GM18502 (cell line): ENCODE results near the gene U2AF2.
A peak's percentile ranks its signal among the peaks of the same experiment; 100 is the strongest.

Experiments
- ATAC-seq: cut with Tn5 transposase; IDR thresholded peaks from one replicate; pipeline ENCODE4 v1.9.1; 2021; ENCODE audit warnings: mild to moderate bottlenecking; ENCODE audit not compliant: unreplicated experiment, poor library complexity

The U2AF2 gene

DNA sequence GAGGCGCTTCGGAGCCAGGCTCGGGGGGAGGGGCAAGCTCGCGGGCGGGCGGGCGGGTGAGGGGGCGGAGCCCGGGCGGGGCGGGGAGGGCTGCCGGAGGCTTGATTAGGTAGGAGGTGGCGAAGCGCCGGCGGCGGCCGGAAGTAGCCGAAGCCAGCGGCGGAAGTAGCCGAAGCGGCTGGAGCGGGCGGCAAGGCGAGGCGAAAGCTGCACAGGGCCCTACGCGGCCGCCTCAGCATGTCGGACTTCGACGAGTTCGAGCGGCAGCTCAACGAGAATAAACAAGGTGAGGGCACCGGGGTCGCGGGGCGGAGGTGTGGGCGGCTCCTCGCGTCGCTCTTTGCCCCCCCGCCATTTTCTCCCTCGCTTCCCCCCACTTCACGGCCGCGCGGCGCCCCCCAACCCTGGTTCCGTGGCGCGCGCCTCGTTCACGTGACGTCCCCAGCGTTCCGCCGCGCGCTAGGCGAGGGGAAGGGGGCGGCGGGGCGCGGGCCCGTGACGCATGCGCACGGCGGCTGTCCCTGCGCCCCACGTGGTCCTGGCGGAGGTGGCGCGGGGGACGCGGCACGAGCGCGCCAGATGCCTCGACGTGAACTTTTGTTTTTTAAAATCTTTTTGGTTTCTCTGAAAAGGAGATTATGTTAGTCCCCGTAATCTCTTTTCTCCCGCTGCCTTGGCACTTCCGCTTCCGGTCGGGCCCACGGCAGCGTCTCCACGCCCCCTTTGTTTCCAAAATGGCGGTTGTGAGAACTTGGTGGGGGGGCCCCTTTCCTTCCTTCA lies at the start of gene U2AF2:
Gene U2AF2 (plus strand): TSS at position 168 of the 780 bp plus-strand sequence. CDS start 70 bp downstream, at position 238.
- ATAC-seq: peak; percentile 42

DNA sequence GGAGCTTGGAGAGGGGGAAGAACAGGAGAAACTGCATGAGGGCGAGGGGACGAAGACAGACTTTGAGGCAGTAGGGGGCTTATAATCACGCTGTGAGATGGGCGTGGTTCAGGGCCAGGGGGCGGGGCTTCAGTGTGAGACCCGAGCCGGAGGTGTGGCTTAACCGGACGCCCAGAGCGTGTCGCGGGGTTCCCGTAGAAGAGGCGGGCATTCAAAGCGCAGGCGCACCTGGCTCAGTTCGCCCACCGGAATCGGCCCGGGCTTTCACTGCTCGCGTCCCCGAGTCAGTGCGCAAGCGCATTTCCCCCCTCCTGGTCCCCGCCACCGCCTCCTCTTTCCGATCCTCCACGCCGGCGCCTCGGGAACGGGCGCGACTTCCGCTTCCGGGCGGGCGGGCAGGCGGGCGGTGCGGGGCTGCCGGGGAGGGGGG lies 49.6 kb upstream of the U2AF2 start:
- ATAC-seq: peak; percentile 69

DNA sequence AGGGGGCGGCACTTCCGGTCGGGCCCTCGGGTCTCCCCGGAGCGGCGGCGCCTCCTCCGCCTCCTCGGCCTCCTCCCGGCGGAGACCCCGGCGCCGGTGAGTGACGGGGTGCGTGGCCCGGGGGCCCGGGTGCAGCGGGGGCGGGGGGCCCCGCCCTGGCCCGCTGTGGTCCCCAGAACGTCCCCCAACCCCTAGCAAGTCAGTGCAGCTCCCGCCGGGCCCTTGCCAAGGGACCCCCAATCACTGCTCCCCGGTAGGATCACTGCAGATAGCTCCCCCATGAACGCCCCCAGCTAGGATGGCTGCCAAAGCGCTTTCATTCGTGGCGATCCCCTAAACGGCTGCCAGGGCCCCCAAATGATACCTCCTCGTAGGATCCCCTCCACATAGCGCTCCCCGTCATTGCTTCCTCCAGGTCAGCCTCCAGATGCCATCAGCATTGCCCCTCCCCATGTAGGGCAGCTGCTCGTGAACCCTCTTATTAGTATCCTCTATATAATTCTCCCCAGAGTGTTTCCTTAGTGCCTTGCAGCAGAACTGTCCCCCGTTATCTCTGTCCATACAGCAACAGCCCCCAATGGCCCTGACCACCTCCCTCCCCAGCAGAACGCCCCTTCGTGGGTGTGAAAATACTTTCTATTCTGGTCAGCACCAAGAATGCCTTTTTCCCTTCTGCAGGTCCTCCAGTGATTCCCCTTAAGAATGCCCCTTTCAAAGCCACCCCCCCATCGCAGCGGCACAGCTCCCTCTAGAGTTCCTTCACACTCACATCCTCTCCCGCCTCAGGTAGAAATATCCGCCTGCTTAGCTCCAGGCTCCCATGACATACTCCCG lies 49.0 kb upstream of the U2AF2 start, which contains the start of gene ZNF865:
Gene ZNF865 (plus strand): TSS at position 11 of the 834 bp plus-strand sequence. CDS start 7,972 bp downstream, outside the sequence.
- ATAC-seq: peak; percentile 30

DNA sequence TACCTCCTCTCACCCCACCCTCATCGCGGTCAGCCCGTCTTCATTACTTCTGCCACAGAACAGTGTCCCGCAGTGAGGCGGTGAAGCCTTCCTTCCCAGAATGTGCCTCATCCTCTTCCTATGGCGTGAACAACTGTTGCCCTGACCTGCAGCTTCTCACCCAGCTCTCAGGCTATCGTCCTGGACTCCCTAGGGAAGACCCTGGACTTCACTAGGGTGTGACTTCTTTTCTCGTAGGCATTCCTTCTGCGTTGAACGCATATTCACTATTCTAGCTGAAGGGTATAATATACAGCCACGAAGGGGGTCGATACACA lies 48.4 kb upstream of the U2AF2 start:
- ATAC-seq: no peak

DNA sequence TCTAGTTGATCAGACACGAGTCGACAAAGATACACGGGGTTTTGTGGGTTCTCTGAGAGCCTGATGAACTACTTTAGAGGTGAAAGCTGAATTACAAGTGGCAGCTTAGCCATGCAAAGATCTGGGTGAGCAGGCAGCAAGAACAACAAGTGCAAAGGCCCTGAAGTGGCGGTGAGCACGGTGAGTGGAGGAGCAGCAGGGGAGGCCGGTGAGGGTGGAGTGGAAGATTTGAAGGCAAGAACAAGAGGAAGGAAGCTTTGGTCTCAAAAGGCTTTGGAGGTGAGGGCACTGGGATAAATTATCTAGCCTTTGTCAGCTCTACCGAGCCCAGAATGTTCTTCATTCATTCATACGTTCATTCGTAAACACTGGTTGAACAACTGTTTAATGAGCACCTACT lies 48.0 kb upstream of the U2AF2 start:
- ATAC-seq: no peak

DNA sequence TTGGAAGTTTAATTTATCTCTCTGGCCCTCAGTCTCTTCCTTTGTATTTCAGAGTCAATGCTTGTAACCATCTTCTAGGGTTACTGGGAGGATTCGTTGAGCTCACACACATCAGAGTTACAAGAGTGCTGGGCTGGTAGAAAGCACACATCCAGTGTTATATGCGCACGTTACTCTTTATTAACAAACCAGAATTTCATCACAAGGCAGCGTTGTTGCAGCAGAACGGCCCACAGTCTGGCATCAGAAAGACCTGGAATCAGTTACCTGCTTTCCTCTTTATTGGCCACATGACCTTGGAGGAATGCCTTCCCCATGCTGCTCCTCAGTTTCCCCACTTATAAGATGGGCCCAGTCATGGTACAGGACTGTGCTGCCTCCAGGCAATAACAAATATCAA lies 45.5 kb upstream of the U2AF2 start:
- ATAC-seq: no peak

DNA sequence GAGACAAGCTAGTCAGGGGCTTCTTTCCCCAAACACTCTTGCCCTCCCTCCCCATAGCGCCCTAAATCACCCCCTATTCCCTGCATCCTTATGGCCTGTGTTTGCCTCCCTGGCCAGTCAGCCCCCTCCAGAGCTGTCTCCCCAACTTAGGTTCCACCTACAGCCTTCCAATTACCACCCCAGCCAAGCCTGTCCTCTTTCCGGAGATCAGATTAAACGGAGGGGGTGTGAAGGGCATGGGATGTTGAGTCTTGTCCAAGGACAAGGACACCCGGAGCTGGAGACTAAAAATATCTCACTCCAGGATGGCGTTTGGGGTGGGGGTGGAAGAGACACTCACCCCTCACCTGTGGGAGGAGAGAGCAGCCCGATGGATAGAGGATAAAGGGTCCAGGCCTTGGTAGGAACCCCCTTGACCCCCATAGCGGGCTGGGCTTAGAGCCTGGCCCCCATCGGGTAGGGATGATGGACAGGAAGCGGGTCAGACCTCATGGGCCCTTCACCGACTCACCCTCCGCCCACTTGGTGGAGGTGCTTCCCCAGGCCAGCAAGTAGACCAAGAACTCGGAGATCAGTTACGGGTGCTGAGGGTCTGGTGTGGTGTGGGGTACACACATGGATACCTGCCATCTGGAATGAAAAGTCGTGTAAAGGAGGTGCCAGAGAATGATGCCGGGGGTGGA lies 43.4 kb upstream of the U2AF2 start:
- no peak for ATAC-seq

DNA sequence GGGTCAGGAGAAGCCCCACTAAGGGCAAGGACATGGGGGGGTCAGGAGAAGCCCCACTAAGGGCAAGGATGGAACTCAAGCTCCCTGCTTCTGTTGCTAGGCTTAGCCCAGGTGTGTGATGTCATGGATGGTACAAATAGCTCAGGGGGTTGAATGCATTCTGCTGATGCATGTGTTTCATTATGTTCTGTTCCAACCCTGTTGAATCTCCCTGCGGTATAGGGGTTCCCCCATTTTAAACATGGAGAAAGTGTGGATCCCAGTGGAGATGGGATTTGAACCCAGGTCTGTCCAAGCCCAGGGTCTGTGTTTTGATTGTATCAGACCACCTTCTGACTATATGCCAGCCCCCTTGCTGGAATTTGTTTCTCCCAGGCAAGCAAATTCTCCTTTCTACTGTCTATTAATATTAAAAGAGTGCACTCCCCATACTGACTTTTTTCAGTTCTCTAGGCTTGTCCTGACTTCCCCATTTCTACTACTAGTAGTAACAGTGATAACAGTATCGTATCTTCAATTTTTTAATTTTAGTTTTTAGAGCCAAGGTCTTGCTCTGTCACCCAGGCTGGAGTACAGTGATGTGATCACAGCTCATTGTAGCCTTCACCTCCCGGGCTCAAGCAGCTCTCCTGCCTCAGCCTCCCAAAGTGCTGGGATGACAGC lies 42.7 kb upstream of the U2AF2 start:
- ATAC-seq: no peak

DNA sequence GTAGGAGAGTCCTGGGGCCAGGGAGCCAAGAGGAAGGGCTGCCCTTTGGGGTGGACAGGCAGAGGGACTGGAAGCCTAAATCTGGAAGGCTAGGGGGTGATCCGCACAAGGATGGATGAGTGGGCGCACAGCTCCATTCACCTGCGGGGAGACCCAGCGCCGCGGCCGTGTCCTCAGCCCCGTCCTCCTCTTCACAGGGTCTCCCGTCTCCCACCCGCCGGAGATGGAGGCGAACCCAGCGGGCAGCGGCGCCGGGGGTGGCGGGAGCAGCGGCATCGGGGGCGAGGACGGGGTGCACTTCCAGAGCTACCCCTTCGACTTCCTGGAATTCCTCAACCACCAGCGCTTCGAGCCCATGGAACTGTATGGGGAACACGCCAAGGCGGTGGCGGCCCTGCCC lies 41.4 kb upstream of the U2AF2 start:
- ATAC-seq: no peak

DNA sequence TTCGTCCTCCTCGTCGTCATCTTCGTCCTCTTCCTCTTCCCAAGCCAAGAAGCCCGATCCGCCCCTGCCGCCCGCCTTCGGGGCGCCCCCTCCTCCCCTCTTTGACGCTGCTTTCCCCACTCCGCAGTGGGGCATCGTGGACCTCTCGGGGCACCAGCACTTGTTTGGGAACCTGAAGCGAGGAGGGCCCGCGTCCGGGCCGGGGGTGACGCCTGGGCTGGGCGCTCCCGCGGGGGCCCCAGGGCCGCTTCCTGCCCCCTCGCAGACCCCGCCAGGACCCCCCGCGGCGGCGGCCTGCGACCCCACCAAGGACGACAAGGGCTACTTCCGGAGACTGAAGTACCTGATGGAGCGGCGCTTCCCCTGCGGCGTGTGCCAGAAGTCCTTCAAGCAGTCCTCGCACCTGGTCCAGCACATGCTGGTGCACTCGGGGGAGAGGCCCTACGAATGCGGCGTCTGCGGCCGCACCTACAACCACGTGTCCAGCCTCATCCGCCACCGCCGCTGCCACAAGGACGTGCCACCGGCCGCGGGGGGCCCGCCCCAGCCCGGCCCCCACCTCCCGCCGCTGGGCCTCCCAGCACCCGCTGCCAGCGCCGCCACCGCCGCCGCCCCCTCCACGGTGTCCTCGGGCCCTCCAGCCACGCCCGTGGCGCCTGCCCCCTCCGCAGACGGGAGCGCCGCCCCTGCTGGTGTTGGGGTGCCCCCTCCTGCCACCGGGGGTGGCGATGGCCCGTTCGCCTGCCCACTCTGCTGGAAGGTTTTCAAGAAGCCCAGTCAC lies 40.7 kb upstream of the U2AF2 start:
- ATAC-seq: no peak

DNA sequence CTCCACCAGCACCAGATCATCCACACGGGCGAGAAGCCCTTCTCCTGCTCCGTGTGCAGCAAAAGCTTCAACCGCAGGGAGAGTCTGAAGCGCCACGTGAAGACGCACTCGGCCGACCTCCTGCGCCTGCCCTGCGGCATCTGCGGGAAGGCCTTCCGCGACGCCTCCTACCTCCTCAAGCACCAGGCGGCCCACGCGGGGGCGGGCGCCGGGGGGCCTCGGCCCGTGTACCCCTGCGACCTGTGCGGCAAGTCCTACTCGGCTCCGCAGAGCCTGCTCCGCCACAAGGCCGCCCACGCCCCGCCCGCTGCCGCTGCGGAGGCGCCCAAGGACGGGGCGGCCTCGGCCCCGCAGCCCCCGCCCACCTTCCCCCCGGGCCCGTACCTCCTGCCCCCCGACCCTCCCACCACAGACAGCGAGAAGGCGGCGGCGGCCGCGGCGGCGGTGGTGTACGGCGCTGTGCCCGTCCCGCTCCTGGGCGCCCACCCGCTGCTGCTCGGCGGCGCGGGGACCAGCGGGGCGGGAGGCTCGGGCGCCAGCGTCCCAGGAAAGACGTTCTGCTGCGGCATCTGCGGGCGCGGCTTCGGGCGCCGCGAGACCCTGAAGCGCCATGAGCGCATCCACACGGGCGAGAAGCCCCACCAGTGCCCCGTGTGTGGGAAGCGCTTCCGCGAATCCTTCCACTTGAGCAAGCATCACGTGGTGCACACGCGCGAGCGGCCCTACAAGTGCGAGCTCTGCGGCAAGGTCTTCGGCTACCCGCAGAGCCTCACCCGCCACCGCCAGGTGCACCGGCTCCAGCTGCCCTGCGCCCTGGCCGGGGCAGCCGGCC lies 39.9 kb upstream of the U2AF2 start:
- ATAC-seq: no peak

DNA sequence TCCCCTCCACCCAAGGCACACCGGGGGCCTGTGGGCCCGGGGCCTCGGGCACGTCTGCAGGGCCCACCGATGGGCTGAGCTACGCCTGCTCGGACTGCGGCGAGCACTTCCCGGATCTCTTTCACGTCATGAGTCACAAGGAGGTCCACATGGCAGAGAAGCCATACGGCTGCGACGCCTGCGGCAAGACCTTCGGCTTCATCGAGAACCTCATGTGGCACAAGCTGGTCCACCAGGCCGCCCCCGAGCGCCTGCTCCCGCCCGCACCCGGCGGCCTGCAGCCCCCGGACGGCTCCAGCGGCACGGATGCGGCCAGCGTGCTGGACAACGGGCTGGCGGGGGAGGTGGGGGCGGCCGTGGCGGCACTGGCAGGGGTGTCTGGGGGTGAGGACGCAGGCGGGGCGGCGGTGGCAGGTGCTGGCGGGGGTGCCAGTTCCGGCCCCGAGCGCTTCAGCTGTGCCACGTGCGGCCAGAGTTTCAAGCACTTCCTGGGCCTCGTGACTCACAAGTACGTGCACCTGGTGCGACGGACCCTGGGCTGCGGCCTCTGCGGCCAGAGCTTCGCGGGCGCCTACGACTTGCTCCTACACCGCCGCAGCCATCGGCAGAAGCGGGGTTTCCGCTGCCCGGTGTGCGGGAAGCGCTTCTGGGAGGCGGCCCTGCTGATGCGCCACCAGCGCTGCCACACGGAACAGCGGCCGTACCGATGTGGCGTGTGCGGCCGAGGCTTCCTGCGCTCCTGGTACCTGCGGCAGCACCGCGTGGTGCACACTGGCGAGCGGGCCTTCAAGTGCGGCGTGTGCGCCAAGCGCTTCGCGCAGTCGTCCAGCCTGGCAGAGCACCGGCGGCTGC lies 39.1 kb upstream of the U2AF2 start:
- ATAC-seq: no peak

DNA sequence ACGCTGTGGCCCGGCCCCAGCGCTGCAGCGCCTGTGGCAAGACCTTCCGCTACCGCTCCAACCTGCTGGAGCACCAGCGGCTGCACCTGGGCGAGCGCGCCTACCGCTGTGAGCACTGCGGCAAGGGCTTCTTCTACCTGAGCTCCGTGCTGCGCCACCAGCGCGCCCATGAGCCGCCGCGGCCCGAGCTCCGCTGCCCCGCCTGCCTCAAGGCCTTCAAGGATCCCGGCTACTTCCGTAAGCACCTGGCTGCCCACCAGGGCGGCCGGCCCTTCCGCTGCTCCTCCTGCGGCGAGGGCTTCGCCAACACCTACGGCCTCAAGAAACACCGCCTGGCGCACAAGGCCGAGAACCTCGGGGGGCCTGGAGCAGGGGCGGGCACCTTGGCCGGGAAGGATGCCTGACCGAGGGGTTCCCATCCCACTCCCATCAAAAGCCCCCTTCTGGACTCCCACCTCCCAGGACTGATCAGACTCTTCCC lies 38.4 kb upstream of the U2AF2 start:
- ATAC-seq: no peak

DNA sequence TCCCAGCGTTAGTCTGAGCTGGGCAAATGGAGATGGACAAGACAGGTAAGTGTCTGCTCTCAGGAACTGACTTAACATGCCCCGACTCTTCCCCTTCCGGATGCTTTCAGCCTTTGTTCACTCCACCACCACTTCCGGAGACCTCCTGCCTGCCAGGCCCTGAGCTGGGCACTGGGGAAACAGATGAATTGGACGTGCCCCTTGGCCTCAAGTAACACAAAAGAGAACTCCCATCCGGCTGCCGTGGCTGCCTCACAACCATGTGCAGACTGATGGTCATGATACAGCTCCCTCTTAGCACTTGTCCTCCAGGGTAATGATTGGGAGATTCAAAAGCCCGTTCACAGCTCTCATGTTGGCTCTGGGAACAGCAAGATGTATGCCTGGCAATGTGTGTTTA lies 37.4 kb upstream of the U2AF2 start:
- no peak for ATAC-seq

DNA sequence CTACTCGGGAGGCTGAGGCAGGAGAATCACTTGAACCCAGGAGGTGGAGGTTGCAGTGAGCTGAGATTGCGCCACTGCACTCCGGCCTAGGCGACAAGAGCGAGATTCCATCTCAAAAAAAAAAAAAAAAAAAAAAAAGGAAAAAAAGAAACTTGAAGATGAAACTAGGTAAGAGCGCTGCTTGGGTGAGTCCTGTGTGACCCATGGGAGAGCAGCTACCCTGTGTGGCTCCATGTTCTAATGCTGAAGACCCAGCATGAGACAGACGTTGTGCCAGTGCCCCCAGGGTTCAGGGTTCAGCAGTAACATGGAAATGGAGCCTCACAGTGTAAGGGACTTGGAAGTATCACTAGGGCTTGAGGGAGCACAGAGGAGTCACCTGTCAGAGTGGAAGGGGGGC lies 36.4 kb upstream of the U2AF2 start:
- ATAC-seq: no peak

DNA sequence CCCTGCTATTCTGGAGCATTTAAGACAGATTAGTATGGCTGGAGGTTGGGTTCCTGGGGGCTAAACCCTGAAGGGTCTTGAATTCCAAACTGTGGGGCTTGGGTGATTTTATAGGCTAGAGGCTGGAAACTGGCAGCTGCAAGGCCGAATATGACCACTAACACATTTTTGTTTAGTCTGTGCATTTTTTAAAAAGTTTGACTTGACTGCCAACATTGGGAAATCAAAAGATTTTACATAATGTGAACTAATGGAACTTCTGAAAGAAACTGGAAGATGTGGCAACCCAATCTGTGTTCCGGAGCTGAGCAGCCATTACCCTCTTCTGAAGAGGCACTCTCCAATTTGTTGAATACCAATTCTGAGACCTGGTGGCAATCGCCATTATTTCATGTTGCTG lies 35.5 kb upstream of the U2AF2 start:
- ATAC-seq: no peak

DNA sequence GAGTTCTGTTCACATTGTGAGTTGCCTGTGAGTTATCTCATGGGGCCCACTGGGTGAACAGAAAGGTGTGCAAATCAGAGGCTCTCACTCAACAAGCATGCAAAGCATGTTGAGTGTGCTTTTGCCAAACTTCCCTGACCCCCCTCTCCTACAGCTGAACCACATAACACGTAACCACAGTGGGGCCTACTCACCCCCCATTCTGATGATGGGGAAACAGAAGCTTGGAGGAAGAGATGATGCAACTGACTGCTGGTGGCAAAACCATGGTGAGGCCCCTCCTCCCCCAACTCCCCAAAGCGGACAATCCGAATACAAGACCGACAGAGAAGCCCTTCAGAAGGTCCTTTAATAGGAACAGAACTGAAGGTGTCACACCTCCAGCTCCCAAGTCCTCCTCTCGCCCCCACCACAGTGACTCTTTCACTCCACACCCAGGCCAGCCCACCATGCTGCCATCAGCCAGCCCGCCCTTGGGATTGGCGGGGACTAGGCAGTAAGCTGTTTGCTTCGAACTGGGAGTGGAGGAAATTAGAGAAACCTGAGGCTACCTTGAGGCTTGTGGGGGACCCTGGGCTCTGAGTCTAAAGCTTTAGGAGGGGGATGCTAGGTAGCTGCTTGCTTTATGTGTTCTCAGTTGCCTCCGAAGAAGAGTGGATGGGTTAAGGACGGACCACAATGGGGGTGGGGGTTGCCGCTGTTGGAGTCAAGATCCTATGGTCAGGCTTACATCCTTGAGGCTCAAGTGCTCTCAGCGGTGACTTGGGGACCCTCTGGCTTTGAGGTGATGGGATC lies 34.2 kb upstream of the U2AF2 start:
- ATAC-seq: no peak
